Measurements from ENCODE around the gene TUBB4B. TPM values are rescaled to one million over a fixed set of nuclear protein-coding genes. Genes with fewer than 3 reads are reported as not detected.
A peak's percentile ranks its signal among the peaks of the same experiment; 100 is the strongest.

Gene TUBB4B
- total RNA-seq, 2 donors from 2014 or later, result 328 to 415 TPM

DNA sequence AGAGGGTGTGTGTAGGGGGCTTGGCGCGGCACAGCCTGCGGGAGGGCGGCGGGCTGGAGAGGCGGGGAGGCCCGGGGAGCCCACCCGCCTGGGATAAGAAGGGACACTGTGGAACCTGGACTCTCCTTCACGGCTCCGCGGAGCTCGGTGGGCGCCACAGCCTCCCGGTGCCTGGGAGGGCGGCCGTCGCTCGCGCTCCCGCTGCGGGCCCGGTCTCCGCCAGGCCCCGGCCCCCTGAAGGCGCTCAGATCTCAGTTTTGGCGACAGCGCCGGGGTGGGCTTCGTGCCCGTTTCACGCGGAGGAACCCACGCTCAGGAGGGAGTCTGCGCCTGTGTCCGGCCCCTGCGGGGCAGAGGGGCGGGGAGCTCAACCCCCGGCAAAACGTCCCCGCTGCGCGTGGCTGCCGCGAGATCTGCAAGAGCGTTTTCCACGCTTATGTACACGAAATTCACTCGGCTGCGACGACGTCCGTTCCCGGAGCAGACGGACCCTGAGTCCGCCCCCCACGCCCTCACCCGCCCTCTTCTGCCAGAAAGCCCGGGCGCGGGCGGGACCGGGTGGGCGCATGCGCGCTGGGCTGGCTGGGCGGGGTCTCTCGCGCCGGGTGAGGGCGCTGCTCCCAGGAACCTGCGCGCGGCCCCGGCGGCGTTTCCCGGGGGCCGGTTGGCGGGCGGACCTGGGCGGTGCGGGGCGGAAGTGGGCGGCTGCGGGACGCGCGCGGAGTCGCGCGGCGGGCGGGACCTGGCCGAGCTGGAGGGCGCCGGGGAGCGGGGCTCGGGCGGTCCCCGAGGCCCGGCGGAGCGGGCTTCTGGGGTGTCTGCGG lies 13.7 kb downstream of the TUBB4B start, which contains the start of gene NELFB:
TSS of gene NELFB (plus strand) at position 704 of the 824 bp plus-strand sequence.
- Mint-ChIP-seq H3K9me3 (no peaks in the 10 kb centered on the region), H3K27me3 (ENCODE audit: insufficient read depth) (no peaks in the 10 kb centered on the region), H3K27ac (peak within 1 kb of the TSS; percentile 80), H3K36me3 (ENCODE audit: low read depth) (peaks cover 21% of the 10 kb centered on the region), H3K4me3 (peak within 1 kb of the TSS; percentile 72), H3K4me1 (peaks cover 15% of the 10 kb centered on the region)
- 1 to 2% methylated on average over 13 to 105 of the region's 105 CpGs for WGBS, 2 experiments (ENCODE audit: insufficient coverage in 1 of 2, insufficient read length in 1 of 2)
- Histone ChIP-seq H3K36me3 (ENCODE audit: control insufficient read depth, insufficient read depth, low read length) (peaks cover 25% of the 10 kb centered on the region), H3K9me3 (ENCODE audit: control insufficient read depth, low read length) (no peaks in the 10 kb centered on the region), H3K27me3 (ENCODE audit: control insufficient read depth, insufficient read depth, low read length, poor library complexity, severe bottlenecking) (no peaks in the 10 kb centered on the region), H3K4me1 (ENCODE audit: control insufficient read depth, insufficient read depth, low read length) (peaks cover 16% of the 10 kb centered on the region), H3K9ac (ENCODE audit: extremely low read depth, low read length, poor library complexity, severe bottlenecking) (peak within 1 kb of the TSS; percentile 83), H3K27ac (ENCODE audit: low read depth, low read length) (peak within 1 kb of the TSS; percentile 60), H3K4me3 (ENCODE audit: low read length) (peak within 1 kb of the TSS; percentile 94)
- DNase-seq, result peak; percentile 97
- TF ChIP-seq, protein P1, sequence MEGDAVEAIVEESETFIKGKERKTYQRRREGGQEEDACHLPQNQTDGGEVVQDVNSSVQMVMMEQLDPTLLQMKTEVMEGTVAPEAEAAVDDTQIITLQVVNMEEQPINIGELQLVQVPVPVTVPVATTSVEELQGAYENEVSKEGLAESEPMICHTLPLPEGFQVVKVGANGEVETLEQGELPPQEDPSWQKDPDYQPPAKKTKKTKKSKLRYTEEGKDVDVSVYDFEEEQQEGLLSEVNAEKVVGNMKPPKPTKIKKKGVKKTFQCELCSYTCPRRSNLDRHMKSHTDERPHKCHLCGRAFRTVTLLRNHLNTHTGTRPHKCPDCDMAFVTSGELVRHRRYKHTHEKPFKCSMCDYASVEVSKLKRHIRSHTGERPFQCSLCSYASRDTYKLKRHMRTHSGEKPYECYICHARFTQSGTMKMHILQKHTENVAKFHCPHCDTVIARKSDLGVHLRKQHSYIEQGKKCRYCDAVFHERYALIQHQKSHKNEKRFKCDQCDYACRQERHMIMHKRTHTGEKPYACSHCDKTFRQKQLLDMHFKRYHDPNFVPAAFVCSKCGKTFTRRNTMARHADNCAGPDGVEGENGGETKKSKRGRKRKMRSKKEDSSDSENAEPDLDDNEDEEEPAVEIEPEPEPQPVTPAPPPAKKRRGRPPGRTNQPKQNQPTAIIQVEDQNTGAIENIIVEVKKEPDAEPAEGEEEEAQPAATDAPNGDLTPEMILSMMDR (conservative IDR thresholded peaks at IDR 0.05), result no peak

- DNase-seq, result no peak
- H3K36me3 ChIP-seq (ENCODE audit: control insufficient read depth, insufficient read depth, low read length), result peaks cover 25% of the 10 kb centered on the region
These were observed 14.5 kb downstream of the TUBB4B start for GRCh38 chr9:137255448-137256114.

GRCh38 chr9:137256362-137256761 lies 15.3 kb downstream of the TUBB4B start:
- DNase-seq, result no peak
- peaks cover 8% of the 10 kb centered on the region for H3K4me1 Mint-ChIP-seq
- peaks cover 22% of the 10 kb centered on the region for H3K36me3 Mint-ChIP-seq (ENCODE audit: low read depth)
- peak overlapping the region; percentile 72 for H3K4me3 Mint-ChIP-seq
- no peaks in the 10 kb centered on the region for H3K9me3 Mint-ChIP-seq
- peaks cover 16% of the 10 kb centered on the region for H3K4me1 ChIP-seq (ENCODE audit: control insufficient read depth, insufficient read depth, low read length)
- H3K4me3 ChIP-seq (ENCODE audit: low read length), result peak overlapping the region; percentile 94
- peaks cover 25% of the 10 kb centered on the region for H3K36me3 ChIP-seq (ENCODE audit: control insufficient read depth, insufficient read depth, low read length)
- no peaks in the 10 kb centered on the region for H3K27me3 ChIP-seq (ENCODE audit: control insufficient read depth, insufficient read depth, low read length, poor library complexity, severe bottlenecking)
- TF ChIP-seq, protein P1 (conservative IDR thresholded peaks at IDR 0.05), result no peak
- H3K27ac ChIP-seq (ENCODE audit: low read depth, low read length), result no peak overlapping the region
- no peaks in the 10 kb centered on the region for H3K9me3 ChIP-seq (ENCODE audit: control insufficient read depth, low read length)
- 87 to 93% methylated on average over 9 to 15 of the region's 15 CpGs for WGBS, 2 experiments (ENCODE audit: insufficient coverage in 1 of 2, insufficient read length in 1 of 2)
- H3K27ac Mint-ChIP-seq, result no peak overlapping the region
- H3K27me3 Mint-ChIP-seq (ENCODE audit: insufficient read depth), result no peaks in the 10 kb centered on the region
- no peak overlapping the region for H3K9ac ChIP-seq (ENCODE audit: extremely low read depth, low read length, poor library complexity, severe bottlenecking)

More at GRCh38 chr9:137255448-137256114, 14.5 kb downstream of the TUBB4B start:
- H3K9me3 ChIP-seq (ENCODE audit: control insufficient read depth, low read length), result no peaks in the 10 kb centered on the region
- Mint-ChIP-seq H3K4me1 (peaks cover 10% of the 10 kb centered on the region), H3K27ac (no peak overlapping the region), H3K27me3 (ENCODE audit: insufficient read depth) (no peaks in the 10 kb centered on the region), H3K4me3 (peak overlapping the region; percentile 72), H3K9me3 (no peaks in the 10 kb centered on the region), H3K36me3 (ENCODE audit: low read depth) (peaks cover 21% of the 10 kb centered on the region)
- peak overlapping the region; percentile 94 for H3K4me3 ChIP-seq (ENCODE audit: low read length)
- WGBS, 2 experiments (ENCODE audit: insufficient coverage in 1 of 2, insufficient read length in 1 of 2), result 3 to 5% methylated on average over 43 to 51 of the region's 51 CpGs
- peak overlapping the region; percentile 60 for H3K27ac ChIP-seq (ENCODE audit: low read depth, low read length)
- TF ChIP-seq, protein P1 (conservative IDR thresholded peaks at IDR 0.05), result no peak
- H3K4me1 ChIP-seq (ENCODE audit: control insufficient read depth, insufficient read depth, low read length), result peaks cover 16% of the 10 kb centered on the region
- H3K27me3 ChIP-seq (ENCODE audit: control insufficient read depth, insufficient read depth, low read length, poor library complexity, severe bottlenecking), result no peaks in the 10 kb centered on the region
- H3K9ac ChIP-seq (ENCODE audit: extremely low read depth, low read length, poor library complexity, severe bottlenecking), result peak overlapping the region; percentile 83

Data from endodermal cell (in vitro differentiated cells).